Activated CD8-positive, alpha-beta memory T cell treated with anti-CD3 and anti-CD28 coated beads for 36 hours (primary cell): Measurements from ENCODE around the gene OSER1. TPM values are rescaled to one million over a fixed set of nuclear protein-coding genes. Genes with fewer than 3 reads are reported as not detected.
"Not testable (repeated sequence)": the region's sequence is repeated elsewhere in the genome, so short reads cannot be mapped to it uniquely, and the experiment has no call there.

Source experiments
- CTCF ChIA-PET: fragments of 350-600 bp; sonication (Branson Sonifier 250); formaldehyde crosslinking; loops from one replicate; lab custom pipeline; 2021; ENCODE audit warnings: antibody characterized with exemption; lab: Charles Lee
- POLR2A ChIA-PET: fragments of 350-600 bp; sonication (Branson Sonifier 250); formaldehyde crosslinking; loops from one replicate; lab custom pipeline; 2021; ENCODE audit warnings: antibody characterized with exemption; lab: Charles Lee
- total RNA-seq, 2 experiments: library from RNA; stranded (reverse); gene quantifications; one replicate each; pipeline ENCODE4 v1.2.3, GENCODE V29; 2021

The OSER1 gene
- total RNA-seq, result 10 to 100 TPM; 22.3 TPM

- POLR2A ChIA-PET, result interaction anchor here (0.8 kb wide), 1 partner anchor 550 kb away, joined by 5 read pairs; no protein-coding TSS in a partner anchor
- CTCF ChIA-PET, result interaction anchor here (0.6 to 2.5 kb wide), 3 partner anchors 7 to 101 kb away, joined by 3 to 11 read pairs (median 6); partner anchors contain the start of gene FITM2
Measured at GRCh38 chr20:44210406-44211176, at the start of gene OSER1. Gene OSER1 (minus strand): TSS chr20:44210771. CDS start chr20:44206957, 3,814 bp downstream.

GRCh38 chr20:44258226-44258890 lies 47.8 kb upstream of the OSER1 start:
- CTCF ChIA-PET, result no interaction called here
- POLR2A ChIA-PET, result no interaction called here

- ChIA-PET CTCF (no interaction called here), POLR2A (no interaction called here)
Measured at GRCh38 chr20:44256961-44257360, 46.4 kb upstream of the OSER1 start.

GRCh38 chr20:44255942-44256341 lies 45.4 kb upstream of the OSER1 start:
- CTCF ChIA-PET, result no interaction called here
- POLR2A ChIA-PET, result no interaction called here

- POLR2A ChIA-PET, result no interaction called here
- CTCF ChIA-PET, result interaction anchor here (1.3 kb wide), 1 partner anchor 37 kb away, joined by 7 read pairs; no protein-coding TSS in a partner anchor
Measured at GRCh38 chr20:44254073-44254472, 43.5 kb upstream of the OSER1 start.

GRCh38 chr20:44253528-44253927 lies 43.0 kb upstream of the OSER1 start:
- CTCF ChIA-PET, result interaction anchor here (1.3 kb wide), 1 partner anchor 36 kb away, joined by 7 read pairs; no protein-coding TSS in a partner anchor
- POLR2A ChIA-PET, result no interaction called here

GRCh38 chr20:44251284-44251683 lies 40.7 kb upstream of the OSER1 start:
- ChIA-PET CTCF (no interaction called here), POLR2A (no interaction called here)

- CTCF ChIA-PET, result no interaction called here
- POLR2A ChIA-PET, result no interaction called here
Measured at GRCh38 chr20:44248410-44248759, 37.8 kb upstream of the OSER1 start.

- CTCF ChIA-PET, result interaction anchor here (0.5 to 1.4 kb wide), 2 partner anchors 32 to 491 kb away, joined by 3 read pairs; no protein-coding TSS in a partner anchor
- POLR2A ChIA-PET, result no interaction called here
Measured at GRCh38 chr20:44247586-44248409, 37.2 kb upstream of the OSER1 start.

GRCh38 chr20:44247131-44247571 lies 36.6 kb upstream of the OSER1 start, which contains the start of gene GDAP1L1:
Gene GDAP1L1 (plus strand): TSS chr20:44247308. CDS start chr20:44247335, 27 bp downstream.
- ChIA-PET POLR2A (no interaction called here), CTCF (interaction anchor here (0.5 to 1.4 kb wide), 2 partner anchors 31 to 490 kb away, joined by 3 read pairs; no protein-coding TSS in a partner anchor)

GRCh38 chr20:44245977-44246376 lies 35.4 kb upstream of the OSER1 start:
- POLR2A ChIA-PET, result no interaction called here
- CTCF ChIA-PET, result interaction anchor here (0.9 kb wide), 1 partner anchor 30 kb away, joined by 3 read pairs; no protein-coding TSS in a partner anchor

GRCh38 chr20:44241796-44242195 lies 31.2 kb upstream of the OSER1 start:
- ChIA-PET CTCF (no interaction called here), POLR2A (no interaction called here)

GRCh38 chr20:44236840-44237239 lies 26.3 kb upstream of the OSER1 start:
- CTCF ChIA-PET, POLR2A ChIA-PET: not testable (repeated sequence)

- ChIA-PET POLR2A (no interaction called here), CTCF (no interaction called here)
Measured at GRCh38 chr20:44235702-44236101, 25.1 kb upstream of the OSER1 start.

- POLR2A ChIA-PET, result no interaction called here
- CTCF ChIA-PET, result interaction anchor here (0.8 to 1.3 kb wide), 2 partner anchors 59 to 76 kb away, joined by 3 read pairs; partner anchors contain the start of gene FITM2
Measured at GRCh38 chr20:44234566-44235317, 24.2 kb upstream of the OSER1 start.

- ChIA-PET POLR2A (no interaction called here), CTCF (interaction anchor here (1.3 kb wide), 1 partner anchor 77 kb away, joined by 3 read pairs; the partner anchor contains the start of gene FITM2)
Measured at GRCh38 chr20:44233436-44234016, 23.0 kb upstream of the OSER1 start.

GRCh38 chr20:44232469-44232856 lies 21.9 kb upstream of the OSER1 start:
- CTCF ChIA-PET, result interaction anchor here (1.2 kb wide), 1 partner anchor 14 kb away, joined by 4 read pairs; no protein-coding TSS in a partner anchor
- POLR2A ChIA-PET, result not testable (repeated sequence)
